Measurements from ENCODE around the gene UNC13B.
A peak's percentile ranks its signal among the peaks of the same experiment; 100 is the strongest.
"Not testable (repeated sequence)": the region's sequence is repeated elsewhere in the genome, so short reads cannot be mapped to it uniquely, and the experiment has no call there.

The UNC13B gene

GRCh38 chr9:35226651-35227050 is 64.8 kb downstream of the UNC13B start:
- no peak for DNase-seq (ENCODE audit: low spot score)

GRCh38 chr9:35227284-35227683 is 65.5 kb downstream of the UNC13B start:
- no peak for DNase-seq (ENCODE audit: low spot score)

- DNase-seq (ENCODE audit: low spot score): no peak
Observed at GRCh38 chr9:35229066-35229778, 67.4 kb downstream of the UNC13B start.

GRCh38 chr9:35229779-35230143 is 68.0 kb downstream of the UNC13B start:
- no peak for DNase-seq (ENCODE audit: low spot score)

- DNase-seq (ENCODE audit: low spot score): no peak
Observed at GRCh38 chr9:35232867-35233544, 71.2 kb downstream of the UNC13B start.

- DNase-seq (ENCODE audit: low spot score): no peak
Observed at GRCh38 chr9:35236692-35237091, 74.9 kb downstream of the UNC13B start.

GRCh38 chr9:35237311-35237710 is 75.5 kb downstream of the UNC13B start:
- no peak for DNase-seq (ENCODE audit: low spot score)

GRCh38 chr9:35245945-35246344 is 84.1 kb downstream of the UNC13B start:
- DNase-seq (ENCODE audit: low spot score): not testable (repeated sequence)

- DNase-seq (ENCODE audit: low spot score): no peak
Observed at GRCh38 chr9:35253075-35253474, 91.3 kb downstream of the UNC13B start.

GRCh38 chr9:35254237-35254636 is 92.4 kb downstream of the UNC13B start:
- no peak for DNase-seq (ENCODE audit: low spot score)

- no peak for DNase-seq (ENCODE audit: low spot score)
Observed at GRCh38 chr9:35254984-35255857, 93.4 kb downstream of the UNC13B start.

- DNase-seq (ENCODE audit: low spot score): no peak
Observed at GRCh38 chr9:35257986-35258659, 96.3 kb downstream of the UNC13B start.

- peak; percentile 33 for DNase-seq (ENCODE audit: low spot score)
Observed at GRCh38 chr9:35258660-35259474, 97.1 kb downstream of the UNC13B start.

GRCh38 chr9:35260186-35260585 is 98.4 kb downstream of the UNC13B start:
- DNase-seq (ENCODE audit: low spot score): no peak

GRCh38 chr9:35262064-35262463 is 100.3 kb downstream of the UNC13B start:
- no peak for DNase-seq (ENCODE audit: low spot score)

- DNase-seq (ENCODE audit: low spot score): no peak
Observed at GRCh38 chr9:35267710-35268109, 105.9 kb downstream of the UNC13B start.

- no peak for DNase-seq (ENCODE audit: low spot score)
Observed at GRCh38 chr9:35269919-35270318, 108.1 kb downstream of the UNC13B start.

GRCh38 chr9:35271637-35272036 is 109.8 kb downstream of the UNC13B start:
- DNase-seq (ENCODE audit: low spot score): no peak

GRCh38 chr9:35272989-35273388 is 111.2 kb downstream of the UNC13B start:
- DNase-seq (ENCODE audit: low spot score): peak; percentile 29

GRCh38 chr9:35273591-35273990 is 111.8 kb downstream of the UNC13B start:
- DNase-seq (ENCODE audit: low spot score): no peak

- no peak for DNase-seq (ENCODE audit: low spot score)
Observed at GRCh38 chr9:35274993-35275392, 113.2 kb downstream of the UNC13B start.

Measured in COLO829 (cell line).